ENCODE results near the gene SEC31B. TPM values are rescaled to one million over a fixed set of nuclear protein-coding genes. Genes with fewer than 3 reads are reported as not detected.

The SEC31B gene
- total RNA-seq, 1 donor from 2014 or later: 2.9 TPM

DNA sequence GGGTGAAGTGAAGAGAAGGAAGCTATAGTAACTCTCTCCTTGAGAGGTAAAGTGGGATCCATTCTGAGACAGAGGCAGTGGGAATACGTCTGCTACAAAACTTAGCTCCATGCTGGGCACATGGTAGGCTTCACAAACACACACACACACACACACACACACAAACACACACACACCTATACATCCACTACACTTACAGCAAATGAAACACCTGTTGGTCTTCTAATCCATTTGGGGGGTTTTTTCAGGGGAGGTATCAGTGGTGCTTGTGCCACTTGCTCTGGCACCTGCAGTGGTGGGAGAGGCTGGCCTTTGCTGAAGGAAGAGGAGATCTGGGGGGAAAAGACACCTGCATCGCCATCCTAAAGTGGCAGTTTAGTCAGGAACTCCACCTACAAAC, 14.5 kb downstream of the SEC31B start:
- no peak overlapping the region for H3K4me3 ChIP-seq (ENCODE audit: low read depth, low read length)
- no peak for DNase-seq (ENCODE audit: low read depth)
- TF ChIP-seq, protein P1, sequence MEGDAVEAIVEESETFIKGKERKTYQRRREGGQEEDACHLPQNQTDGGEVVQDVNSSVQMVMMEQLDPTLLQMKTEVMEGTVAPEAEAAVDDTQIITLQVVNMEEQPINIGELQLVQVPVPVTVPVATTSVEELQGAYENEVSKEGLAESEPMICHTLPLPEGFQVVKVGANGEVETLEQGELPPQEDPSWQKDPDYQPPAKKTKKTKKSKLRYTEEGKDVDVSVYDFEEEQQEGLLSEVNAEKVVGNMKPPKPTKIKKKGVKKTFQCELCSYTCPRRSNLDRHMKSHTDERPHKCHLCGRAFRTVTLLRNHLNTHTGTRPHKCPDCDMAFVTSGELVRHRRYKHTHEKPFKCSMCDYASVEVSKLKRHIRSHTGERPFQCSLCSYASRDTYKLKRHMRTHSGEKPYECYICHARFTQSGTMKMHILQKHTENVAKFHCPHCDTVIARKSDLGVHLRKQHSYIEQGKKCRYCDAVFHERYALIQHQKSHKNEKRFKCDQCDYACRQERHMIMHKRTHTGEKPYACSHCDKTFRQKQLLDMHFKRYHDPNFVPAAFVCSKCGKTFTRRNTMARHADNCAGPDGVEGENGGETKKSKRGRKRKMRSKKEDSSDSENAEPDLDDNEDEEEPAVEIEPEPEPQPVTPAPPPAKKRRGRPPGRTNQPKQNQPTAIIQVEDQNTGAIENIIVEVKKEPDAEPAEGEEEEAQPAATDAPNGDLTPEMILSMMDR (conservative IDR thresholded peaks at IDR 0.05; ENCODE audit: low read depth, low read length): no peak

DNA sequence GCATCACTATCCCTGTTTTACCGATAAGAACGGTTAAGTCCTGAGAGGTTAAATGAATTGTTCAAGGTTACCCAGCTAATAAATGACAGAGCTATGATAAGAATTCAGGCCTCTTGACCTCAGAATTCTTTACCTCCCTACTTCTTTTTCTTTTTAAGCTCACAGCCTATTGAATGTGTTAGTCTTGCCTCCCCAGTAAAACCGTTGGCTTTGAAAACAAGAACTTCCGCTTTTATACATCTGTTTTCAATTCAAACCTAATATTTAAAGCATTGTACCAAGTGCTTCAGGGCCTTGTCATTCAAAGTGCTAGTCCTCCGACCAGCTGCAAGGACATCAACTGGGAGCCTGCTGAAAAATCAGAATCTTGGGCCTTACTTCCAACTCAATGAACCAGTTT, 15.6 kb downstream of the SEC31B start:
- no peak for DNase-seq (ENCODE audit: low read depth)
- no peak overlapping the region for H3K4me3 ChIP-seq (ENCODE audit: low read depth, low read length)
- TF ChIP-seq, protein P1 (conservative IDR thresholded peaks at IDR 0.05; ENCODE audit: low read depth, low read length): no peak

DNA sequence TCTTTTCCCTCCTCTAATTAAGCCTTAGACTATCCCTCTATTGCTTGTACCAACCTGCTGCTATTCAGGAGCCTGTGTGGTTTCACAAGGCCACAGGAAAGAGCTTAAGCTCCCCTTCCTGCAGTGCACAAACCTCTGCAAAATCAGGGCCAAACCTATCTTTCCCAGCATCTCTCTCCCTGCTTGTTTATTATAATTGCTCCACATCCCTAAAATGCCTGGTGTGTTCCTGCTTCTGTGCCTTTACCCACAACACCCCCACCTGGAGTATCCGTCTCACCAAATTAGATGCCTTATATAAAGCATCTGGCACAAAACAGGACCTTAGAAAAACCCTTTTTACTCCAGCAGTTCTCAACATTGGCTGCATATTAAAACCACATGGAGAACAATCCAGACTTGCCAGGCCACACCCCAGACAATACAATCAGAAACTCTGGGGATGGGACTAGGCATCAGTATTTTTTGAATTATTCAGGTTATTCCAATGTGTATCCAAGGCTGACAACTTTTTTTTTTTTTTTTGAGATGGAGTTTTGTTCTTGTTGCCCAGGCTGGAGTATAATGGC, 16.7 kb downstream of the SEC31B start:
- no peak for DNase-seq (ENCODE audit: low read depth)
- TF ChIP-seq, protein P1 (conservative IDR thresholded peaks at IDR 0.05; ENCODE audit: low read depth, low read length): no peak
- H3K4me3 ChIP-seq (ENCODE audit: low read depth, low read length): no peak overlapping the region

DNA sequence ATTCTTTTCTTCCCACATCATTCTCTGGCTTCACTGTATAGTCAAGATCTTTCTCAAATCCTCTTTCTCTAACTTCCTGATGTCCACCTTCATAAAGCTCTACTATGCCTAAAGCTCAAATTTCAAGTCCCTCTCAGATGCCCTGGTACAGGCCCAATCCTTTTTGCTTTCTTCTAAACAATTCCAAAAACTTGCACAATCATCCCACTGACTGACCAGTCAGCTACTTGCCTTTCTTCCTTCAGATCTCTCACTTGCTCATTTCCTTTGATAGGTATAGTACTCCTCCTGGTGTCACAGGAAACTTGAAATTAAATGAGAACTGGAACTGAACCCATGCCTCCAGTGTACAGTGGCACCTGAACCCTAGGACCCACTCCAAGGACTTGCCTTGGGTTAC, 18.2 kb downstream of the SEC31B start:
- no peak for DNase-seq (ENCODE audit: low read depth)
- TF ChIP-seq, protein P1 (conservative IDR thresholded peaks at IDR 0.05; ENCODE audit: low read depth, low read length): no peak
- no peak overlapping the region for H3K4me3 ChIP-seq (ENCODE audit: low read depth, low read length)

DNA sequence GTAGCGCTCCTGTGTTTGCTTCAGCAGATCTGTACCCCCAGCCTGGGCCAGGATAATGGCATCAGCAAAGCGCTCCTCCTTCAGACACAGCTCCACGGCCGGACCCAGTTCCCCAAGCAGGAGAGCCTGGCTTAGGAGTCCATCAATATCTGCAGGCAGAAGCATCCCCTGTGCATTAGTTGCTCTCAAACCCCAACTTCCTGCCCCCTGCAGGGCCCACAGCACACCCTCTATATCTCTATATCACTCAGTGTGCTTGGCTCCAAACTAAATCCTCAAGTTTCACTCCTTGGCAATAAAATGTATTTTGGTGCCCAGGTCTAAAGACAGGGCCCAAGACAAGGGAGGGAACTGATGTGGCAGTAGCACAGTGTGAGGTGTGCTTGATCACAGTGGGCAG, 21.6 kb downstream of the SEC31B start:
- no peak overlapping the region for H3K4me3 ChIP-seq (ENCODE audit: low read depth, low read length)
- TF ChIP-seq, protein P1 (conservative IDR thresholded peaks at IDR 0.05; ENCODE audit: low read depth, low read length): no peak
- no peak for DNase-seq (ENCODE audit: low read depth)

DNA sequence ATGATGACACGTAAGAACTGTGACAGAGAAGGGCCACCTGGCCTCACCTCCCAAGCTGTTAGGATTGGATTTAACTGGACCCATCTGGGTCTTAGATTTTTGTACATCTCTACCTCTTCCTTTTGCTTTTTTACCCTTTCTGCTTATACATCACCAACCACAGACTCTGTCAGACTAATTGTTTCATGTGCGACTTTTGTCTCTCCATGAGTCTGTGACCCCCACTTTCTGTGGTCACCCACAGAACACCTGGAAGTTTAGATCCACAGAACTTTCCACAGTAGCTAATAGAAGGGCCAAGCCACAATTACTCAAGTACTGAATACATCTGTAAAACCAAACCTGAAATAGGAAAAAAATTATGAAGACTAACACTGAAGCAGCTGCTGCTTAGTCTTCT, 23.1 kb downstream of the SEC31B start:
- no peak overlapping the region for H3K4me3 ChIP-seq (ENCODE audit: low read depth, low read length)
- TF ChIP-seq, protein P1 (conservative IDR thresholded peaks at IDR 0.05; ENCODE audit: low read depth, low read length): no peak
- DNase-seq (ENCODE audit: low read depth): no peak

DNA sequence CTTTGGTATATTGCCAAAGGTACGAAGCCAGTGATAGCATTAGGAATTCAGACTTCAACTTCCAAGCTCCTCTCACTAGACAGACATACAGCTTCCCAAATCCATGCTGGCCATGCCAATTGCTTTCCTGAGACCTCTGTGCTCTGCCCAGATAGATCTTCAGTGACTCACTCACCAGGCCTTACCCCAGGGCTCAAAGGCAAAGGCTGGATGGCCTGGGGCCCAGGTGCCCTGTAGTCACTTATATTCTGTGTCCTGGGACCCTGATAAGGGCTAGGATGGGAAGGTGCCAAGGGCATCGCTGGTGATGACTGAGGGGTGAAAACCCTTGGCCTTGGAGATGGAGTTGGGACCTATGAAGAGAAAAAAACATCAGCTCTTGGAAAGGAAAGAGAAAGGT, 29.1 kb downstream of the SEC31B start:
- H3K4me3 ChIP-seq (ENCODE audit: low read depth, low read length): no peak overlapping the region
- DNase-seq (ENCODE audit: low read depth): no peak
- TF ChIP-seq, protein P1 (conservative IDR thresholded peaks at IDR 0.05; ENCODE audit: low read depth, low read length): no peak

Measured in epithelial cell of proximal tubule (primary cell).